ENCODE data around the gene CLIC4. TPM values are rescaled to one million over a fixed set of nuclear protein-coding genes. Genes with fewer than 3 reads are reported as not detected.

Gene CLIC4
- total and polyA plus RNA-seq, 5 experiments from 2014 or later: 0.07 to 6.6 (median 0.50) TPM

- no peak for DNase-seq
- ATAC-seq: no peak
- Mint-ChIP-seq H3K27ac (no peak overlapping the region), H3K4me1 (peaks cover 3 to 19% (median 13%) of the 10 kb centered on the region in 4 donors), H3K27me3 (peaks cover 0 to 6% (median 0%) of the 10 kb centered on the region in 5 donors), H3K9me3 (peaks cover 0 to 12% (median 9%) of the 10 kb centered on the region in 9 donors), H3K36me3 (peaks cover 0 to 10% (median 5%) of the 10 kb centered on the region in 3 donors), H3K4me3 (no peak overlapping the region)
- POLR2A ChIA-PET: interaction anchor here (1.1 kb wide), 1 partner anchor 9 kb away, joined by 3 read pairs; no protein-coding TSS in a partner anchor
Measured at GRCh38 chr1:24892188-24893153, 147.2 kb downstream of the CLIC4 start.

DNA sequence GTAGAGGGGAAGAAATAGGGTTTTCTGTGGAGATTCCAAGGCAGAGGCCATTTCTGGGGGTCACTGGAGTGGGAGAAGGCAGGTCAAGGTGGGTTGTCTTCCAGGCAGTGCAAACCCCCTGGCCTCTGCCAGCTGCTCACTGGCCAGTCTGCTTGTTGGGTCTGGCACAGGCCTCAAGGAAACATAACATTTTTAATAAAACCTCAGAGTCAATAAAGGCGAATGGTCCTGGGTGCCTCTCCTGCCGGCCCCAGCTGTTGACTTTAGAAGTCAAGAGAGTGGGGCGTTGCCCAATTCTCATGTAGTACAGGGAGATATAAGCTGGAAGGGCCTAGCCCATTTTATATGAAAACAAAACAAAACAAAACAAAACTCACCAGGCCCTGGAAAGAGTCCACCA lies 148.2 kb downstream of the CLIC4 start:
- no peak overlapping the region for H3K4me3 Mint-ChIP-seq
- peaks cover 0 to 10% (median 5%) of the 10 kb centered on the region in 3 donors for H3K36me3 Mint-ChIP-seq
- H3K4me1 Mint-ChIP-seq: peaks cover 6 to 27% (median 22%) of the 10 kb centered on the region in 4 donors
- H3K9me3 Mint-ChIP-seq: peaks cover 0 to 12% (median 9%) of the 10 kb centered on the region in 9 donors
- H3K27ac Mint-ChIP-seq: peak overlapping the region in 1 of 10 donors; percentile 31
- peaks cover 0 to 3% (median 0%) of the 10 kb centered on the region in 5 donors for H3K27me3 Mint-ChIP-seq
- DNase-seq (no peak), ATAC-seq (no peak)
- POLR2A ChIA-PET: interaction anchor here (1.1 kb wide), 1 partner anchor 8 kb away, joined by 3 read pairs; no protein-coding TSS in a partner anchor

Other genes starting within 250 kb of the CLIC4 start
- gene RCAN3, start 242.6 kb upstream of the CLIC4 start, total RNA-seq: 100 to 1,000 TPM; 212 to 217 TPM
- gene RCAN3, start 242.6 kb upstream of the CLIC4 start, polyA plus RNA-seq: 100 to 1,000 TPM; 103 to 152 (median 150) TPM
- under 1 TPM in 1 of 2 experiments, not detected in 1; 0.21 TPM for gene NCMAP, start 189.4 kb upstream of the CLIC4 start, total RNA-seq
- under 1 TPM in 2 of 3 donors, not detected in 1; 0.03 to 0.09 TPM for gene NCMAP, start 189.4 kb upstream of the CLIC4 start, polyA plus RNA-seq
- gene SRRM1, start 102.1 kb upstream of the CLIC4 start, total RNA-seq: 100 to 1,000 TPM; 258 to 275 TPM
- gene SRRM1, start 102.1 kb upstream of the CLIC4 start, polyA plus RNA-seq: 100 to 1,000 TPM; 122 to 245 (median 197) TPM
- 10 to 100 TPM; 87.1 to 95.3 TPM for gene RUNX3, start 184.8 kb downstream of the CLIC4 start, total RNA-seq
- gene RUNX3, start 184.8 kb downstream of the CLIC4 start, polyA plus RNA-seq: 10 to 100 TPM; 22.0 to 64.0 (median 54.0) TPM